Astrocyte (in vitro differentiated cells and primary cell): ENCODE measurements around the gene TBL2.

ENCODE experiments used
- CTCF ChIP-seq: IDR thresholded peaks from 2 replicates; pipeline ENCODE4 v1.5.1; 2011; ENCODE audit warnings: low read depth, mild to moderate bottlenecking, inconsistent platforms, low read length, moderate library complexity; ENCODE audit not compliant: insufficient read depth
- EZH2 ChIP-seq: IDR thresholded peaks from 2 replicates; pipeline ENCODE4 v1.6.1; 2012; ENCODE audit warnings: mild to moderate bottlenecking, low read length, inconsistent platforms; ENCODE audit not compliant: insufficient read depth

GRCh38 chr7:73522105-73522872 lies 56.1 kb downstream of the TBL2 start, which contains the start of gene BAZ1B:
- no peak for TF ChIP-seq CTCF
- TF ChIP-seq EZH2, result no peak
